SK-N-SH (cell line): ENCODE measurements around the gene MPP3. TPM values are rescaled to one million over a fixed set of nuclear protein-coding genes. Genes with fewer than 3 reads are reported as not detected.

Experiments
- CTCF ChIA-PET: fragments of 300-600, 350-600 bp; formaldehyde crosslinking; extraction: SDS; loops from one replicate; lab custom pipeline; 2021; lab: Yijun Ruan, JAX
- POLR2A ChIA-PET: fragments of 350-600 bp; sonication (Branson Sonifier 250); formaldehyde crosslinking; extraction: SDS; loops from one replicate; lab custom pipeline; 2020; ENCODE audit warnings: antibody characterized with exemption, inconsistent platforms; lab: Yijun Ruan, JAX
- DNase-seq: peaks from one replicate; pipeline ENCODE4 v3.0.0; 2012
- H2AFZ ChIP-seq: fragments of 200-600 bp; sonication (generic); 2 replicates; pipeline ENCODE4 v1.8.1; 2016; ENCODE audit warnings: antibody characterized with exemption, mild to moderate bottlenecking, low read depth
- H3F3A ChIP-seq: fragments of 200-600 bp; sonication (generic); replicated peaks from 2 replicates; pipeline ENCODE3; 2016; ENCODE audit warnings: antibody characterized with exemption, mild to moderate bottlenecking; ENCODE audit not compliant: insufficient read depth
- H3K27ac ChIP-seq, 2 experiments: fragments of 200-500 bp in 1 of 2; fragments of 200-600 bp in 1 of 2; sonication (Bioruptor generic) in 1 of 2; sonication (generic), shearing (Covaris generic) in 1 of 2; 2 replicates each; pipeline versions ENCODE4 v1.5.1 to v1.6.1; 2014 to 2016; ENCODE audit warnings: low read depth in 2 of 2, inconsistent platforms in 1 of 2, low read length in 1 of 2, mild to moderate bottlenecking in 1 of 2, mixed read lengths in 1 of 2
- H3K27me3 ChIP-seq: fragments of 200-600 bp; sonication (generic), shearing (Covaris generic); 2 replicates; pipeline ENCODE4 v1.6.1; 2016; ENCODE audit warnings: mixed run types; ENCODE audit not compliant: insufficient read depth
- H3K36me3 ChIP-seq, 2 experiments: fragments of 200-500 bp in 1 of 2; fragments of 200-600 bp in 1 of 2; sonication (Bioruptor generic) in 1 of 2; sonication (generic) in 1 of 2; replicated peaks in 1 of 2; 2 replicates each; pipeline versions ENCODE3 to v1.5.1; 2014 to 2016; ENCODE audit warnings: low read length in 1 of 2, mild to moderate bottlenecking in 1 of 2; ENCODE audit not compliant: insufficient read depth in 2 of 2, control insufficient read depth in 1 of 2
- H3K4me1 ChIP-seq, 2 experiments: fragments of 200-500 bp in 1 of 2; fragments of 200-600 bp in 1 of 2; sonication (Bioruptor generic) in 1 of 2; sonication (generic), shearing (Covaris generic) in 1 of 2; 2 replicates each; pipeline versions ENCODE4 v1.5.1 to v1.6.1; 2014 to 2016; ENCODE audit warnings: low read depth in 1 of 2, low read length in 1 of 2, mixed run types in 1 of 2; ENCODE audit not compliant: insufficient read depth in 2 of 2, control insufficient read depth in 1 of 2
- H3K4me2 ChIP-seq: fragments of 200-600 bp; sonication (generic), shearing (Covaris generic); 2 replicates; pipeline ENCODE4 v1.6.1; 2017; ENCODE audit warnings: mixed run types
- H3K4me3 ChIP-seq, 2 experiments: fragments of 200-500 bp in 1 of 2; fragments of 200-600 bp in 1 of 2; sonication (Bioruptor generic) in 1 of 2; sonication (generic), shearing (Covaris generic) in 1 of 2; 2 replicates each; pipeline versions ENCODE4 v1.5.1 to v1.8.1; 2014 to 2016; ENCODE audit warnings: low read depth in 2 of 2, inconsistent platforms in 1 of 2, low read length in 1 of 2, mild to moderate bottlenecking in 1 of 2, mixed read lengths in 1 of 2, moderate library complexity in 1 of 2
- H3K79me2 ChIP-seq: fragments of 200-600 bp; sonication (generic); 2 replicates; pipeline ENCODE4 v1.8.1; 2017; ENCODE audit warnings: mild to moderate bottlenecking; ENCODE audit not compliant: insufficient read depth
- H3K9ac ChIP-seq: fragments of 200-600 bp; sonication (generic); 2 replicates; pipeline ENCODE4 v1.6.1; 2017; ENCODE audit warnings: mixed run types
- H3K9me2 ChIP-seq: fragments of 200-600 bp; sonication (generic); 2 replicates; pipeline ENCODE4 v1.6.1; 2017; ENCODE audit warnings: mixed run types
- H3K9me3 ChIP-seq: fragments of 200-600 bp; sonication (generic); 2 replicates; pipeline ENCODE4 v1.6.1; 2017; ENCODE audit warnings: mixed run types, mild to moderate bottlenecking, moderate library complexity
- H4K20me1 ChIP-seq: fragments of 200-600 bp; sonication (generic); 2 replicates; pipeline ENCODE4 v1.6.1; 2017; ENCODE audit warnings: mild to moderate bottlenecking, mixed run types; ENCODE audit not compliant: insufficient read depth
- CTCF ChIP-seq: fragments of 200-600 bp; sonication (generic); IDR thresholded peaks from 2 replicates; pipeline ENCODE4 v1.6.1; 2017; ENCODE audit warnings: antibody characterized with exemption, mild to moderate bottlenecking, moderate library complexity
- FOXJ3 ChIP-seq: sonication (generic); formaldehyde crosslinking; IDR thresholded peaks from 2 replicates; pipeline ENCODE4 v1.5.1; 2020; ENCODE audit warnings: mild to moderate bottlenecking, missing genetic modification reagents
- GABPA ChIP-seq: IDR thresholded peaks from 2 replicates; pipeline ENCODE4 v1.4.0; 2012; ENCODE audit warnings: low read depth, mild to moderate bottlenecking
- IRF3 ChIP-seq: fragments of 150-350 bp; IDR thresholded peaks from 2 replicates; pipeline ENCODE4 v1.6.1; 2016; ENCODE audit warnings: mild to moderate bottlenecking, low read depth, low read length
- MXI1 ChIP-seq: IDR thresholded peaks from 2 replicates; pipeline ENCODE4 v1.6.1; 2012; ENCODE audit warnings: mild to moderate bottlenecking, low read depth, low read length, improper control_type of control experiment
- NRF1 ChIP-seq: IDR thresholded peaks from 2 replicates; pipeline ENCODE4 v1.6.1; 2012; ENCODE audit warnings: low read depth, mild to moderate bottlenecking, low read length
- POLR2AphosphoS5 ChIP-seq: IDR thresholded peaks from 2 replicates; pipeline ENCODE4 v1.6.1; 2012; ENCODE audit warnings: low read depth, low read length
- RAD21 ChIP-seq: IDR thresholded peaks from 2 replicates; pipeline ENCODE4 v1.6.1; 2012; ENCODE audit warnings: mild to moderate bottlenecking, low read length
- SMC3 ChIP-seq: IDR thresholded peaks from 2 replicates; pipeline ENCODE4 v1.6.1; 2012; ENCODE audit warnings: low read depth, low read length, improper control_type of control experiment
- TAF1 ChIP-seq: IDR thresholded peaks from 2 replicates; pipeline ENCODE4 v1.6.1; 2012; ENCODE audit warnings: low read depth, mild to moderate bottlenecking, low read length, moderate library complexity, borderline replicate concordance
- TCF12 ChIP-seq: IDR thresholded peaks from 2 replicates; pipeline ENCODE4 v1.4.0; 2012
- TEAD4 ChIP-seq: IDR thresholded peaks from 2 replicates; pipeline ENCODE4 v1.4.0; 2012; ENCODE audit warnings: mild to moderate bottlenecking, borderline replicate concordance; ENCODE audit not compliant: insufficient read depth
- USF2 ChIP-seq: fragments of 150-350 bp; IDR thresholded peaks from 2 replicates; pipeline ENCODE4 v1.6.1; 2017; ENCODE audit warnings: antibody characterized with exemption, low read length, low read depth, borderline replicate concordance
- YY1 ChIP-seq: IDR thresholded peaks from 2 replicates; pipeline ENCODE4 v1.4.0; 2012; ENCODE audit warnings: low read depth, mild to moderate bottlenecking
- ZBTB33 ChIP-seq: IDR thresholded peaks from 2 replicates; pipeline ENCODE4 v1.4.0; 2012; ENCODE audit warnings: low read depth, borderline replicate concordance
- WGBS: methylation state at CpG from one replicate; pipeline ENCODE4 v1.1.6; 2017; ENCODE audit warnings: low lambda C conversion rate; 5-methylcytosine and 5-hydroxymethylcytosine counted together
- polyA plus RNA-seq, 3 experiments: library from polyadenylated mRNA; depleted of rRNA; stranded (reverse); fragments of >200 nt; gene quantifications; 2 replicates each; pipeline ENCODE4 v1.2.3, GENCODE V29; 2012

Gene MPP3
- polyA plus RNA-seq, 1 of the 3 experiments (the other 2 are of a cell fraction), result 14.1 TPM

- Histone ChIP-seq H3K4me2 (0 out of 2 replicates have a peak overlapping the region, but pooled peaks have one; percentile 93), H3K79me2 (peaks cover 10% of the 10 kb centered on the region; the same call in 1 of the 2 replicates), H3K4me3 (no peak overlapping the region), H3K36me3 (peaks cover 9 to 13% of the 10 kb centered on the region in 2 experiments), H3K27ac (no peak overlapping the region), H3F3A (peaks cover 3% of the 10 kb centered on the region), H4K20me1 (no peaks in the 10 kb centered on the region), H2AFZ (no peak overlapping the region), H3K27me3 (no peaks in the 10 kb centered on the region), H3K9me2 (no peaks in the 10 kb centered on the region), H3K9ac (no peak overlapping the region), H3K4me1 (peaks cover 0 to 9% of the 10 kb centered on the region in 2 experiments; a peak in 1 of 4 replicates)
- ChIA-PET CTCF (interaction anchor here (0.8 to 3.7 kb wide), 4 partner anchors 9 to 257 kb away, joined by 3 to 33 read pairs (median 3); partner anchors contain the start of gene CD300LG), POLR2A (interaction anchor here (1.7 kb wide), 1 partner anchor 15 kb away, joined by 4 read pairs; no protein-coding TSS in a partner anchor)
- 68% methylated on average over 2 of the region's 2 CpGs for WGBS
- DNase-seq, result no peak
- no peak for TF ChIP-seq GABPA
- no peak for TF ChIP-seq TEAD4
- TF ChIP-seq CTCF, result no peak
- TF ChIP-seq TCF12, result no peak
- no peak for TF ChIP-seq USF2
- TF ChIP-seq POLR2AphosphoS5, result no peak
- no peak for TF ChIP-seq SMC3
- TF ChIP-seq RAD21, result no peak
- TF ChIP-seq FOXJ3 (CRISPR knock-in tag), result no peak
- TF ChIP-seq TAF1, result no peak
- no peak for TF ChIP-seq MXI1
- TF ChIP-seq IRF3, result no peak
- TF ChIP-seq YY1, result no peak
- no peak for TF ChIP-seq NRF1
- no peak for TF ChIP-seq ZBTB33
- TF ChIP-seq, all 33 proteins: peak for 0
- no peaks in the 10 kb centered on the region for H3K9me3 ChIP-seq
Observed at GRCh38 chr17:43834106-43834505, 1.2 kb upstream of the MPP3 start.
